GM12878 (cell line): Measurements from ENCODE around the gene TSPAN7.

Experiments
- CHD2 ChIP-seq: IDR thresholded peaks from 2 replicates; pipeline ENCODE4 v1.6.1; 2011; ENCODE audit warnings: low read depth, low read length, improper control_type of control experiment, borderline replicate concordance
- EGR1 ChIP-seq, 2 experiments: IDR thresholded peaks; 1 replicate in 1 of 2; 2 replicates in 1 of 2; pipeline ENCODE4 v1.6.1; 2011 to 2012; ENCODE audit warnings: low read depth in 2 of 2, low read length in 2 of 2, borderline replicate concordance in 1 of 2, mild to moderate bottlenecking in 1 of 2, moderate library complexity in 1 of 2
- KDM1A ChIP-seq: fragments of 200-600 bp; sonication (generic); IDR thresholded peaks from 2 replicates; pipeline ENCODE4 v1.6.1; 2016; ENCODE audit warnings: borderline replicate concordance
- MYC ChIP-seq: IDR thresholded peaks from 2 replicates; pipeline ENCODE4 v1.6.1; 2011; ENCODE audit warnings: mild to moderate bottlenecking, low read length, moderate library complexity, inconsistent platforms; ENCODE audit not compliant: insufficient read depth, insufficient replicate concordance, insufficient read length, severe bottlenecking
- NFYA ChIP-seq: IDR thresholded peaks from 2 replicates; pipeline ENCODE4 v1.6.1; 2011; ENCODE audit warnings: low read depth, mild to moderate bottlenecking, low read length, improper control_type of control experiment, borderline replicate concordance
- POLR2AphosphoS5 ChIP-seq: IDR thresholded peaks from 2 replicates; pipeline ENCODE4 v1.6.1; 2011; ENCODE audit warnings: mild to moderate bottlenecking, low read length, inconsistent platforms
- RAD21 ChIP-seq: IDR thresholded peaks from 2 replicates; pipeline ENCODE4 v1.6.1; 2011; ENCODE audit warnings: mild to moderate bottlenecking, low read depth, low read length, moderate library complexity; ENCODE audit not compliant: insufficient read depth
- SMAD1 ChIP-seq: fragments of 450-650 bp; IDR thresholded peaks from 2 replicates; pipeline ENCODE4 v1.6.1; 2018; ENCODE audit warnings: mild to moderate bottlenecking, low read depth; ENCODE audit not compliant: partially characterized antibody
- YY1 ChIP-seq: IDR thresholded peaks from 2 replicates; pipeline ENCODE4 v1.6.1; 2011; ENCODE audit warnings: low read depth, mild to moderate bottlenecking, low read length
- TF ChIP-seq, protein P1 (sequence below), 3 experiments: IDR thresholded peaks in 2 of 3; conservative IDR thresholded peaks in 1 of 3; 2 replicates each; pipeline ENCODE4 v1.5.1; 2011; ENCODE audit warnings: low read depth in 3 of 3, low read length in 3 of 3, mild to moderate bottlenecking in 3 of 3, control low read depth in 2 of 3, moderate library complexity in 2 of 3, inconsistent platforms in 1 of 3, mixed read lengths in 1 of 3; ENCODE audit not compliant: control insufficient read depth in 2 of 3, insufficient read depth in 1 of 3; ENCODE audit errors: extremely low read depth in 1 of 3
- TF ChIP-seq, protein P2 (sequence below): IDR thresholded peaks from 2 replicates; pipeline ENCODE4 v1.6.1; 2012; ENCODE audit warnings: low read depth, low read length, improper control_type of control experiment
- TF ChIP-seq, protein P3 (sequence below): IDR thresholded peaks from 2 replicates; pipeline ENCODE4 v1.6.1; 2011; ENCODE audit warnings: low read depth, low read length, improper control_type of control experiment, borderline replicate concordance

GRCh38 chrX:38651625-38652601 is 90.6 kb downstream of the TSPAN7 start:
- no peak for TF ChIP-seq MYC
- TF ChIP-seq, protein P1, sequence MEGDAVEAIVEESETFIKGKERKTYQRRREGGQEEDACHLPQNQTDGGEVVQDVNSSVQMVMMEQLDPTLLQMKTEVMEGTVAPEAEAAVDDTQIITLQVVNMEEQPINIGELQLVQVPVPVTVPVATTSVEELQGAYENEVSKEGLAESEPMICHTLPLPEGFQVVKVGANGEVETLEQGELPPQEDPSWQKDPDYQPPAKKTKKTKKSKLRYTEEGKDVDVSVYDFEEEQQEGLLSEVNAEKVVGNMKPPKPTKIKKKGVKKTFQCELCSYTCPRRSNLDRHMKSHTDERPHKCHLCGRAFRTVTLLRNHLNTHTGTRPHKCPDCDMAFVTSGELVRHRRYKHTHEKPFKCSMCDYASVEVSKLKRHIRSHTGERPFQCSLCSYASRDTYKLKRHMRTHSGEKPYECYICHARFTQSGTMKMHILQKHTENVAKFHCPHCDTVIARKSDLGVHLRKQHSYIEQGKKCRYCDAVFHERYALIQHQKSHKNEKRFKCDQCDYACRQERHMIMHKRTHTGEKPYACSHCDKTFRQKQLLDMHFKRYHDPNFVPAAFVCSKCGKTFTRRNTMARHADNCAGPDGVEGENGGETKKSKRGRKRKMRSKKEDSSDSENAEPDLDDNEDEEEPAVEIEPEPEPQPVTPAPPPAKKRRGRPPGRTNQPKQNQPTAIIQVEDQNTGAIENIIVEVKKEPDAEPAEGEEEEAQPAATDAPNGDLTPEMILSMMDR (IDR thresholded peaks at IDR 0.05 in 2 of 3, conservative IDR thresholded peaks at IDR 0.05 in 1 of 3; ENCODE audit: control insufficient read depth in 2 of 3, extremely low read depth in 1 of 3, insufficient read depth in 1 of 3, low read depth in 3 of 3, low read length in 3 of 3), result no peak
- TF ChIP-seq CHD2, result no peak
- TF ChIP-seq KDM1A, result no peak
- no peak for TF ChIP-seq EGR1 (IDR thresholded peaks at IDR 0.05; ENCODE audit: borderline replicate concordance in 1 of 2, low read depth in 2 of 2, low read length in 2 of 2)
- no peak for TF ChIP-seq RAD21
- no peak for TF ChIP-seq POLR2AphosphoS5
- TF ChIP-seq, protein P2, sequence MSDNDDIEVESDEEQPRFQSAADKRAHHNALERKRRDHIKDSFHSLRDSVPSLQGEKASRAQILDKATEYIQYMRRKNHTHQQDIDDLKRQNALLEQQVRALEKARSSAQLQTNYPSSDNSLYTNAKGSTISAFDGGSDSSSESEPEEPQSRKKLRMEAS, result no peak
- TF ChIP-seq, protein P3, sequence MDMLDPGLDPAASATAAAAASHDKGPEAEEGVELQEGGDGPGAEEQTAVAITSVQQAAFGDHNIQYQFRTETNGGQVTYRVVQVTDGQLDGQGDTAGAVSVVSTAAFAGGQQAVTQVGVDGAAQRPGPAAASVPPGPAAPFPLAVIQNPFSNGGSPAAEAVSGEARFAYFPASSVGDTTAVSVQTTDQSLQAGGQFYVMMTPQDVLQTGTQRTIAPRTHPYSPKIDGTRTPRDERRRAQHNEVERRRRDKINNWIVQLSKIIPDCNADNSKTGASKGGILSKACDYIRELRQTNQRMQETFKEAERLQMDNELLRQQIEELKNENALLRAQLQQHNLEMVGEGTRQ, result no peak
- no peak for TF ChIP-seq NFYA
- TF ChIP-seq SMAD1, result no peak
- TF ChIP-seq YY1, result no peak
